HCT116 (cell line): Measurements from ENCODE around the gene G3BP2. TPM values are rescaled to one million over a fixed set of nuclear protein-coding genes. Genes with fewer than 3 reads are reported as not detected.

Source experiments
- ATAC-seq: fragments of 200-7000 bp; cut with Tn5 transposase; 2 replicates; pipeline ENCODE4 v1.9.1; 2020; ENCODE audit warnings: mild to moderate bottlenecking, moderate library complexity
- BruUV-seq: library from RNA; stranded (reverse); fragments of 400-500 nt; replicated peaks from 2 replicates; lab custom pipeline; 2021; lab: Mats Ljungman, UMichigan
- CTCF ChIA-PET: fragments of 300-600 bp; sonication (Branson Sonifier 250); formaldehyde crosslinking; loops from one replicate; lab custom pipeline; 2021; ENCODE audit warnings: antibody characterized with exemption; lab: Charles Lee
- POLR2A ChIA-PET: fragments of 300-600, 350-600 bp; sonication (Branson Sonifier 250); formaldehyde crosslinking; loops from one replicate; lab custom pipeline; 2021; ENCODE audit warnings: antibody characterized with exemption; lab: Charles Lee
- RAD21 ChIA-PET, 2 experiments: fragments of 300-600 bp; sonication (Branson Sonifier 250); formaldehyde crosslinking; loops; one replicate each; lab custom pipeline; 2023; ENCODE audit warnings: low total read pairs in 2 of 2; ENCODE audit not compliant: uncharacterized antibody in 2 of 2, unreplicated experiment in 2 of 2, low non-redundant PET in 1 of 2; lab: Charles Lee
- DNase-seq: peaks from one replicate; pipeline ENCODE4 v3.0.0-alpha.2; 2010; ENCODE audit warnings: low read depth, low spot score
- H2AFZ ChIP-seq: fragments of 200-600 bp; shearing (Covaris generic), sonication (generic); 2 replicates; pipeline ENCODE4 v1.6.1; 2017; ENCODE audit warnings: low read depth, mixed run types, mixed read lengths, antibody characterized with exemption, low read length; ENCODE audit not compliant: poor library complexity, severe bottlenecking
- H3K27ac ChIP-seq: 2 replicates; pipeline ENCODE4 v1.5.1; 2012; ENCODE audit warnings: low read depth, low read length
- H3K27me3 ChIP-seq: fragments of 200-600 bp; sonication (generic); 2 replicates; pipeline ENCODE4 v1.6.1; 2016; ENCODE audit warnings: mixed run types, low read length, mixed read lengths; ENCODE audit not compliant: insufficient read depth
- H3K36me3 ChIP-seq, 2 experiments: fragments of 200-500 bp in 1 of 2; fragments of 200-600 bp in 1 of 2; sonication (Bioruptor generic) in 1 of 2; sonication (generic) in 1 of 2; 2 replicates each; pipeline versions ENCODE4 v1.5.1 to v1.6.1; 2014 to 2016; ENCODE audit warnings: low read length in 2 of 2, inconsistent platforms in 1 of 2, mixed read lengths in 1 of 2, mixed run types in 1 of 2; ENCODE audit not compliant: insufficient read depth in 2 of 2, control insufficient read depth in 1 of 2
- H3K4me1 ChIP-seq, 2 experiments: fragments of 200-600 bp in 1 of 2; sonication (generic) in 1 of 2; 2 replicates each; pipeline versions ENCODE4 v1.5.1 to v1.6.1; 2012 to 2017; ENCODE audit warnings: low read length in 2 of 2, inconsistent platforms in 1 of 2, mild to moderate bottlenecking in 1 of 2, mixed read lengths in 1 of 2, mixed run types in 1 of 2, moderate library complexity in 1 of 2; ENCODE audit not compliant: insufficient read depth in 2 of 2, control insufficient read depth in 1 of 2
- H3K4me2 ChIP-seq: fragments of 200-600 bp; sonication (generic); 2 replicates; pipeline ENCODE4 v1.6.1; 2017; ENCODE audit warnings: mixed run types, low read length, mixed read lengths
- H3K4me3 ChIP-seq, 2 experiments: fragments of 200-600 bp in 1 of 2; sonication (generic) in 1 of 2; replicated peaks in 1 of 2; 2 replicates each; pipeline ENCODE4 v1.5.1; 2011 to 2016; ENCODE audit warnings: low read length in 2 of 2, control low read depth in 1 of 2, low read depth in 1 of 2, mild to moderate bottlenecking in 1 of 2, mixed read lengths in 1 of 2, mixed run types in 1 of 2
- H3K79me2 ChIP-seq: fragments of 200-600 bp; sonication (generic); 2 replicates; pipeline ENCODE4 v1.6.1; 2017; ENCODE audit warnings: mild to moderate bottlenecking, mixed run types, low read length, moderate library complexity, mixed read lengths; ENCODE audit not compliant: insufficient read depth
- H3K9ac ChIP-seq: fragments of 200-600 bp; sonication (generic); 2 replicates; pipeline ENCODE4 v1.6.1; 2016; ENCODE audit warnings: low read length, mixed read lengths
- H3K9me2 ChIP-seq: fragments of 200-600 bp; sonication (generic), shearing (Covaris generic); 2 replicates; pipeline ENCODE4 v1.6.1; 2017; ENCODE audit warnings: mixed run types, mild to moderate bottlenecking, moderate library complexity; ENCODE audit not compliant: insufficient read depth
- H3K9me3 ChIP-seq, 2 experiments: fragments of 200-500 bp in 1 of 2; fragments of 200-600 bp in 1 of 2; sonication (Bioruptor generic) in 1 of 2; sonication (generic) in 1 of 2; 2 replicates each; pipeline ENCODE4 v1.6.1; 2014 to 2017; ENCODE audit warnings: low read length in 2 of 2, mixed read lengths in 2 of 2, inconsistent platforms in 1 of 2, low read depth in 1 of 2, mild to moderate bottlenecking in 1 of 2, mixed run types in 1 of 2, moderate library complexity in 1 of 2; ENCODE audit not compliant: control insufficient read depth in 1 of 2, insufficient read depth in 1 of 2
- H4K20me1 ChIP-seq: fragments of 200-600 bp; sonication (generic), shearing (Covaris generic); 2 replicates; pipeline ENCODE4 v1.6.1; 2017; ENCODE audit warnings: mixed run types, mild to moderate bottlenecking, moderate library complexity; ENCODE audit not compliant: insufficient read depth
- ATF3 ChIP-seq: IDR thresholded peaks from 2 replicates; pipeline ENCODE4 v1.6.1; 2012
- CEBPB ChIP-seq: IDR thresholded peaks from 2 replicates; pipeline ENCODE4 v1.6.1; 2012; ENCODE audit warnings: low read depth
- EGR1 ChIP-seq: IDR thresholded peaks from 2 replicates; pipeline ENCODE4 v1.6.1; 2012; ENCODE audit warnings: low read depth
- ELF1 ChIP-seq: IDR thresholded peaks from 2 replicates; pipeline ENCODE4 v1.6.1; 2012; ENCODE audit warnings: low read depth, borderline replicate concordance
- EZH2 ChIP-seq: fragments of 200-600 bp; sonication (generic); IDR thresholded peaks from 2 replicates; pipeline ENCODE4 v1.6.1; 2017; ENCODE audit warnings: antibody characterized with exemption, mixed run types
- JUND ChIP-seq: IDR thresholded peaks from 2 replicates; pipeline ENCODE4 v1.6.1; 2012
- MAX ChIP-seq: IDR thresholded peaks from 2 replicates; pipeline ENCODE4 v1.6.1; 2012
- POLR2A ChIP-seq: IDR thresholded peaks from 2 replicates; pipeline ENCODE4 v1.7.0; 2011; ENCODE audit warnings: borderline replicate concordance; ENCODE audit not compliant: insufficient read depth, insufficient read length; ENCODE audit errors: extremely low read depth
- RAD21 ChIP-seq: IDR thresholded peaks from 2 replicates; pipeline ENCODE4 v1.6.1; 2012; ENCODE audit warnings: low read depth, mild to moderate bottlenecking
- REST ChIP-seq: IDR thresholded peaks from 2 replicates; pipeline ENCODE4 v1.6.1; 2012; ENCODE audit warnings: low read depth
- SIN3A ChIP-seq: IDR thresholded peaks from 2 replicates; pipeline ENCODE4 v1.6.1; 2012; ENCODE audit warnings: low read depth
- SP1 ChIP-seq: IDR thresholded peaks from 2 replicates; pipeline ENCODE4 v1.6.1; 2012; ENCODE audit warnings: low read depth
- SRF ChIP-seq: IDR thresholded peaks from 2 replicates; pipeline ENCODE4 v1.6.1; 2012; ENCODE audit warnings: low read depth
- TCF7L2 ChIP-seq: IDR thresholded peaks from 2 replicates; pipeline ENCODE4 v1.7.0; 2011; ENCODE audit warnings: borderline replicate concordance, inconsistent platforms; ENCODE audit not compliant: insufficient read depth, insufficient read length; ENCODE audit errors: extremely low read depth
- YY1 ChIP-seq: IDR thresholded peaks from 2 replicates; pipeline ENCODE4 v1.6.1; 2011; ENCODE audit warnings: low read length, low read depth, moderate library complexity, mild to moderate bottlenecking; ENCODE audit not compliant: insufficient replicate concordance; ENCODE audit errors: extremely low read depth
- ZFX ChIP-seq: fragments of 450-650 bp; IDR thresholded peaks from 2 replicates; pipeline ENCODE4 v1.6.1; 2017
- ZNF274 ChIP-seq: fragments of 200-500 bp; sonication (Bioruptor generic); IDR thresholded peaks from 2 replicates; pipeline ENCODE4 v1.6.1; 2014; ENCODE audit warnings: mild to moderate bottlenecking, low read depth, low read length, inconsistent platforms
- intact Hi-C: fragments of 100-400 bp; cut with micrococcal nuclease; formaldehyde crosslinking; loops from 2 replicates; pipeline ENCODE4 v1.10.0; 2022
- total RNA-seq: library from RNA; stranded (reverse); gene quantifications from one replicate; pipeline ENCODE4 v1.2.1, GENCODE V29; 2021; ENCODE audit not compliant: unreplicated experiment

Gene G3BP2
- total RNA-seq, 1 experiment from 2014 or later: 153 TPM

GRCh38 chr4:75644095-75644494 is 29.1 kb downstream of the G3BP2 start:
- Histone ChIP-seq H3K9ac (no peak overlapping the region), H2AFZ (no peak overlapping the region)
- no peak for TF ChIP-seq EGR1
- no peak for TF ChIP-seq POLR2A
- no peak for TF ChIP-seq EZH2
- no peak for TF ChIP-seq SRF
- TF ChIP-seq ZFX: no peak
- no peak for TF ChIP-seq RAD21
- TF ChIP-seq CEBPB: no peak
- TF ChIP-seq YY1: no peak
- TF ChIP-seq SIN3A: no peak
- TF ChIP-seq MAX: no peak
- TF ChIP-seq ZNF274: no peak
- no peak for TF ChIP-seq JUND
- TF ChIP-seq SP1: no peak
- no peak for TF ChIP-seq ELF1
- TF ChIP-seq TCF7L2: no peak
- TF ChIP-seq, all 23 proteins: peak for 0
- intact Hi-C loops: no loop called here
- Histone ChIP-seq H3K36me3 (peaks cover 47 to 52% of the 10 kb centered on the region in 2 experiments), H3K9me3 (no peaks in the 10 kb centered on the region), H3K79me2 (peaks cover 26% of the 10 kb centered on the region), H3K9me2 (no peaks in the 10 kb centered on the region), H3K27me3 (no peaks in the 10 kb centered on the region), H3K27ac (no peak overlapping the region), H3K4me1 (no peaks in the 10 kb centered on the region), H4K20me1 (no peaks in the 10 kb centered on the region), H3K4me3 (no peak overlapping the region), H3K4me2 (no peak overlapping the region)
- CTCF ChIA-PET: no interaction called here
- POLR2A ChIA-PET: no interaction called here
- DNase-seq (no peak), ATAC-seq (no peak)
- RAD21 ChIA-PET: no interaction called here
- no TSS peak for BruUV-seq

- no peak overlapping the region for H3K4me2 ChIP-seq
- no TSS peak for BruUV-seq
These were observed 29.6 kb downstream of the G3BP2 start for GRCh38 chr4:75643651-75644050.

More at GRCh38 chr4:75643651-75644050, 29.6 kb downstream of the G3BP2 start:
- intact Hi-C loops: no loop called here
- ChIA-PET POLR2A (no interaction called here), RAD21 (no interaction called here), CTCF (no interaction called here)
- Histone ChIP-seq H3K9ac (no peak overlapping the region), H2AFZ (no peak overlapping the region), H3K9me3 (no peaks in the 10 kb centered on the region), H3K36me3 (peaks cover 44 to 49% of the 10 kb centered on the region in 2 experiments), H4K20me1 (no peaks in the 10 kb centered on the region), H3K9me2 (no peaks in the 10 kb centered on the region), H3K4me1 (no peaks in the 10 kb centered on the region), H3K27me3 (no peaks in the 10 kb centered on the region), H3K79me2 (peaks cover 21% of the 10 kb centered on the region), H3K27ac (no peak overlapping the region), H3K4me3 (no peak overlapping the region)
- ATAC-seq: no peak
- no peak for DNase-seq
- no peak for TF ChIP-seq CEBPB
- no peak for TF ChIP-seq REST
- TF ChIP-seq ELF1: no peak
- no peak for TF ChIP-seq ATF3
